IPS-11a (cell line): ENCODE data around the gene MYO7B.

Experiments used
- H3K4me3 ChIP-seq: one replicate; pipeline ENCODE4 v1.5.1; 2013; ENCODE audit warnings: low read depth, low read length, control low read depth

MYO7B gene

GRCh38 chr2:127572841-127573240 lies 37.4 kb downstream of the MYO7B start:
- no peak overlapping the region for H3K4me3 ChIP-seq

DNA sequence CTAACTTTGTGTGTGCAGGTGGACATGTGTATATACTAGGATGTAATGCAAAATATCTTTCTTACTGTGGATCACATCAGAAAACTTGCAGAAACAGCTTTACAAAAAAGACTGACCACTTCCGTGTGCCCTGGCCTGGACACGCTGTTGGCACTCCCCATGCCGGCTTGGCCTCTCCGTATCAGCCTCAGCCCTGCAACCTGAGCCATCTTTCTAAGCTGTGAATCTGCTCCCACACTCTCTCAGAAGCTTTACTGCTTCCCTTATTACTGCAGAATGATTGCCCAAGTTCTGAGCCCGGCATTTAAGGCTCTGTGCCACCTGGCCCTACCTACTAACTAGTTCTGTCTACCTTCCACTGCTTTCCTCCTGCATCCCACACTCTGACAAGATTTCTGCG lies 37.8 kb downstream of the MYO7B start:
- no peak overlapping the region for H3K4me3 ChIP-seq

DNA sequence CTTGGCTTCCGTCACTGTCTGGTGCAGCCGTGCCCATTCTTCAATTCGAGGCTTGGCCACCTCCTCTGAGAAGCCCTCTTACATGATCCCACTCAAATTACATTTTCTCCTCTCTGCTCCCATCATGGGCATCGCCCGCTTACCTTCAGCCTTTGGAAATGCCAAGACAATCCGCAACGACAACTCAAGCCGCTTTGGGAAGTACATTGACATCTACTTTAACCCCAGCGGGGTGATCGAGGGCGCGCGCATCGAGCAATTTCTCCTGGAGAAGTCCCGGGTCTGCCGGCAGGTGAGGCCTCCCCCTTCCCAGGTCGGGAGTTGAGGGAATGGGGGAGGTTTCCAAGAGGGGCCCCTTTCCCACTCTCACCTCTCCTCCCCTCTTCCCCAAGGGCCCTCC lies 38.3 kb downstream of the MYO7B start:
- no peak overlapping the region for H3K4me3 ChIP-seq

DNA sequence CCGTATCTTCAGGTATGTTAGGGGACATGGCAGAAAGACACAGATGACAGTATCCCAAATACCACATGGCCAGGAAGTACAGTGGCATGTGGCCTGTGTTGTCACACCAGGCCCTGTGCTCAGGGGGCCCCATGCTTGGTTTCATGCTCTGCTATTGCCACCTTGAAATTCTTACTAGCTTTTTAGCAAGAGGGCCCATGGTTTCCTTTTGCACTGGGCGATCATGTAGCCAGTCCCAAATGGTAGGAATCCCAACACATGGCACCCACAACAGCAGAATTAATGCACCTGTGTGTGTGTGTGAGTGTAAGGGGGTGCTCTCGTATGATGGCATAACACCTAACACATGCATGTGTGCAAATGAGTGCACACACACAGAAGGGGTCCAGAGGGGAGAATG lies 39.2 kb downstream of the MYO7B start:
- no peak overlapping the region for H3K4me3 ChIP-seq

- H3K4me3 ChIP-seq, result no peak overlapping the region
Observed at GRCh38 chr2:127575185-127575765, 39.8 kb downstream of the MYO7B start.

DNA sequence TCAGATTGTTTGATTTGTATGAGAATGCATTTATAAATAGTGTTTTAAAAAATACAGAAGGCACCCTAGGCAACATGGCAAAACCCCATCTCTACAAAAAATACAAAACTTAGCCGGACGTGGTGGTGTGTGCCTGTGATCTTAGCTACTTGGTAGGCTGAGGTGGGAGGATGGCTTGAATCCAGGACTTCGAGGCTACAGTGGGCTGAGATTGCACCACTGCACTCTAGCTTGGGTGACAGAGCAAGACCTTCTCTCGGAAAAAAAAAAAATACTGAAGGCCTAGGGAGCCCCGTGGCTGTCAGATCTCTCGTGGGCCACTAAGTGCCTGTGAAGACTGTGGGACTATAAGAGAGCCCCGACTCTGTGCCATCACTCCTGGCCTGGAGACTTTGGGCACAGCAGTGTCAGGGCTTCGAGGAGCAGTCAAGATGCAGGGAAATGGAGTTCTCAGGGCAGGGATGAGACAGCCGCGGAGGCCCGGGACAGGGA lies 40.5 kb downstream of the MYO7B start:
- no peak overlapping the region for H3K4me3 ChIP-seq

GRCh38 chr2:127576433-127577207 lies 41.1 kb downstream of the MYO7B start:
- H3K4me3 ChIP-seq, result no peak overlapping the region

DNA sequence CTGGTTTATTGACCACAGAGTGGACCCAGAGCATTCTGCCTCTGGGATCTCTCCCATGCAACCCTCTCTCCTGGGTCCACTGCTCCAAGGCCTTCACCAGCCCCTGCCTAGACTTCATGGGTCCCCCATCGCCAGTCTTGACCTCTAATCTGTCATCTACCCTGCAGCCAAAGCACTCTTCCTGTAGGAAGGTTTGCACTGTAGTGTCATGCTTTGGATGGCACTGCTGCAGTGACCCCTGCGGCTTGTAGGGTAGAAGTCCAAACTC lies 41.7 kb downstream of the MYO7B start:
- no peak overlapping the region for H3K4me3 ChIP-seq

- H3K4me3 ChIP-seq, result no peak overlapping the region
Observed at GRCh38 chr2:127577503-127577902, 42.0 kb downstream of the MYO7B start.

- H3K4me3 ChIP-seq, result no peak overlapping the region
Observed at GRCh38 chr2:127577973-127578372, 42.5 kb downstream of the MYO7B start.

- no peak overlapping the region for H3K4me3 ChIP-seq
Observed at GRCh38 chr2:127578411-127578810, 42.9 kb downstream of the MYO7B start.

- no peak overlapping the region for H3K4me3 ChIP-seq
Observed at GRCh38 chr2:127579231-127579630, 43.7 kb downstream of the MYO7B start.

GRCh38 chr2:127580167-127581049 lies 44.9 kb downstream of the MYO7B start:
- H3K4me3 ChIP-seq, result no peak overlapping the region

GRCh38 chr2:127581050-127581345 lies 45.5 kb downstream of the MYO7B start:
- no peak overlapping the region for H3K4me3 ChIP-seq

- no peak overlapping the region for H3K4me3 ChIP-seq
Observed at GRCh38 chr2:127581516-127582490, 46.3 kb downstream of the MYO7B start.

GRCh38 chr2:127582863-127583861 lies 47.7 kb downstream of the MYO7B start:
- H3K4me3 ChIP-seq, result no peak overlapping the region

DNA sequence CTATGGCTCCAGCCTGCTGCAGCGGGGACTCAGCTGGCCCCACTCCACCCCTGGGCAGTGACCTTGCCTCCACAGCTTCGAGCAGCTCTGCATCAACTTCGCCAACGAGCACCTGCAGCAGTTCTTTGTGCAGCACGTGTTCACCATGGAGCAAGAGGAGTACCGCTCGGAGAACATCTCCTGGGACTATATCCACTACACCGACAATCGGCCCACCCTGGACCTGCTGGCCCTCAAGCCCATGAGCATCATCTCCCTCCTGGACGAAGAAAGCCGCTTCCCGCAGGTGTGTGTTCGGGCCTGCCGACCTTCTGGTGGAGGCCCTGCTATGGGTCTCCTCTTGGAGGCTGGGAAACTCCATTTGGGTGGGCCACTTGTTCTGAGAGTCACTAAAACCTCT lies 48.6 kb downstream of the MYO7B start:
- no peak overlapping the region for H3K4me3 ChIP-seq

DNA sequence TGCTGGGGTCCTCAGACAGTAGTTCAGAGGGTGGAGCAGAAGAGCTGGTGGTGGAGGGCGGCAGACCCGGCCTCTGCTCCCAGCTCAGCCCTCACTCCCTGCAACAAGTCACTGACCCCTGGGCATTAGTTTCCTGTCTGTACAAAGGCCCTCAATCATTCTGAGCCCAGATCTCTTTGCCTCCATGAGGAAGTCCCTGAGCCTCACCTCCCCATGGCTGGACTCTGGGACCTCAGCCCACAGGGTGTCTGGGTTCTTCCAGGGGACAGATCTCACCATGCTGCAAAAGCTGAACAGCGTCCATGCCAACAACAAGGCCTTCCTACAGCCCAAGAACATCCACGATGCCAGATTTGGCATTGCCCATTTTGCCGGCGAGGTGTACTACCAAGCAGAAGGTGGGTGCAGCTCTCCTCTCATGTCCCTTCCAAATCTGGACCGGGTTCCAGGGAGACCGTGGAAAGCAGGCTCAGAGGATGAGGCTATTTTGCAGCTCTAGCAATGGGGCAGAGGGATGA lies 49.1 kb downstream of the MYO7B start:
- H3K4me3 ChIP-seq, result no peak overlapping the region

GRCh38 chr2:127585270-127585807 lies 49.9 kb downstream of the MYO7B start:
- H3K4me3 ChIP-seq, result no peak overlapping the region
